IPS-NIHi11 (cell line): ENCODE measurements around the gene SDK1.

Experiments
- DNase-seq: peaks from one replicate; pipeline ENCODE4 v3.0.0; 2012; ENCODE audit warnings: mixed read lengths, low spot score

The SDK1 gene

DNA sequence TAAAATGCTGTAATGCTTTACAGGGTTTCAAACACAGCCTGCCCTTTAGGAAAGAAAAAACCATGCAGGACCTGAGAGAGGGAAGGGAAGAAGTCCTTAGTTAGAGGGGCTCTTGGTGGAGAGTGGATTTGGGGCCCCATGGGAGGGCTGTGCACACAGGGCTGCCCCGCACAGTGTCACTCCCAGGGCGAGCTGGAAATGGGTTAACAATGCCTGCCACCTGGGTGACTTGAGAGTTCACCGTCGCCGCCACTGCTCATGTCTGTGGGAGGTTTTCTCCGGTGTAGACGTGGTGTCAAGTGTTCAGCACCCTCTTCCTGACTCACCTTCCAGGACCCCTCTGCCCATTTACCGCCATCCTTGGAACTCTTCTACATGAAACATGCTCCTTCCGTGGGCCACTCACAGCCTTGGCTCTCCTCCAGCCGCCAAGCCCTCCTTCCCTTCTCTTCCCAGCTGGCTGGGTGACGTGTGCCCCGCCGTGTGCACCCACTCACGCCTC lies 686.4 kb downstream of the SDK1 start:
- no peak for DNase-seq

DNA sequence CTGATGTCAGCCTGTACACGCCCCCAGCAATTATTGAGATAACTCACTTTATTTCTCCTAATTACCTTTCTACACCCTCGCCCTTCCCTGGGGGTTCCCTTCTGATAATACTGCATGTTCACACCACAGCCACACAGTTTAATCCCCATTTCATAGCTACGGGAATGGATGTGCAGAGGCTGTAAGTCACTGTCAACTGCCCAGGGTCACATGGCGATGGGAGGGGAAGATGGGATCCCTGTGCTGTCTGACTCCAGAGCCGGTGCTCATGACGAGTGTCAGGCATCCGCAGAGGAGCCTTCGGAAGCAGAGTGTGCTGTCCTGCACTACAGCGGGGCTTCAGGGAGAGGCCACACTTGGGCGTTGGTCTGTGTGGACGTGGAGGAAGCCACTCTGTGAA lies 688.7 kb downstream of the SDK1 start:
- DNase-seq, result no peak

DNA sequence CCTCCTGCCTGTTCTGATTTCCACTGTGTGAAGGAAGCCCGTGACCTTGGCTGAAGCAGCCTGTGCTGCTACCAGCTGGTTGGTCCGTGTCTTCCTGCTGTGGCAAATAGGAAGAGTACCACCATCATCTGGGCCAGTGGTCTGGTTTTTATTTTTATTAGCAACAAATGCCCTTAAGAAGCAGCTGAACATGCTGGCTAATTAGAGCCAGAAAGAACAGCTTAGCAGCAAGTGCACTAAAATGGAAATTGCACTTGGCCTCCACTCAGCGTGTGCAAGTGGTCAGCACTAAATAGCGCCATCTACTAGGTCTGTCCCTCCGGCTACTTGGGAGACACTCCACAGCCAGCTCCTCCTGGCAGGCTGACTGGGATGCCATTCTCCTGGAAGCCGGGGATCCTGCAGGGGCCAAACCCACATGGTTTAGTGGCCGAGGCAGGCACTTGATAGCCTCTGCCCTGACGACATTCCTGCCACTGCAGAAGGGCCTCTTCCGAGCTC lies 690.7 kb downstream of the SDK1 start:
- no peak for DNase-seq

DNA sequence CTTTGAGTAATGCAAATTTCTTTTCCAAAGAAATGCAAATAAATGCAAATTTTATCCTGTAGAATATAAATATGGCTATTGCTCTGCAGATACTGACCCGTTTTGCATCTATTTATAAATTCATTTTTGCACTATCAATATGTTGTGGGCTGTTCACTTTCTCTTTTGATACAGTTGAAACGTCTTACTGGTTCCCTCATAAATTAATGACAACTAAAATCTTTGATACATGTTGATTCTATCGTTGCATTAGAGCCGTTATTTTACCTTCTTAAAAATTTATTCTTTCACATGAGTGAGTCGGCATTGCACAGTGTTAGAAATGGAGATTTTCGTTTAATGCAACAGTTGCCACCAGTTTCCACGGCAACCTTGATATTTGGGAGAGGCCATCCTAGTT lies 691.8 kb downstream of the SDK1 start:
- no peak for DNase-seq

DNA sequence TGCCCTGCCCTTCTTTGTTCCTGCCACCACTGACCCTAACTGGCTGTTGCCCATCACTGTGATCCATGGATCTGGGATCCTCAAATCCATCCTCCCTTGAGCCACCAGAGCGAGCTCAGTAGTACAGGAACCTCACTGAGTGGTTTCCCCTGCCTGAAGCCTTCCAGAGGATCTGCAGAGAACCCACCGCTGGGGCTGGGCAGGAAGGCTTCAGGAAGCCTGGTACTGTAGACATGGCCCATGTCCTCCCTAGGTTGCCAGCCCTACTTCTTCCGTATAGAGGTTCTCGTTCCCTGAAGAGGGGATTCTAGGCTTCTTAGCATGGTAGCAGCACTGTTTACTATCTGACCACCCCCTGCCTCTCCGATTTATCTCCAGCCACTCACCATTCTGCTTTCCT lies 693.7 kb downstream of the SDK1 start:
- DNase-seq, result no peak

DNA sequence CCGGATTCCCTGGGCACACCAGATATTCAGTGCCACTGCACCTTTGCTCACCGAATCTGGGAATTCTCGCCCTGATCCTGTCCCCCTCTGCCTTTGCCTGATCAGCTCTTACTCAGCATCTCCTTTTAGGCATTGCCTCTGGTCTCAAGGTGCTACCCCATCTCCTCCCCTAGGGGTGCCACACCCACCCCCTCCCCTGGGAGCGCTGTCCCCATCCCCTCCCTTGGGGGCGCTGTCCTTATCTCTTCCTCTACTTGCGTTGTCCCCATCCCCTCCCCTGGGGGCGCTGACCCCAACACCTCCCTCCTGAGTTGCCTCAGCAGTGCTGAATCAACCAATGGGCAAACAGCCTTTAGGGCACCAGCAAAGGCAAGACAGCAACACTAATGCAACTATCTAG lies 694.1 kb downstream of the SDK1 start:
- peak; percentile 88 for DNase-seq

DNA sequence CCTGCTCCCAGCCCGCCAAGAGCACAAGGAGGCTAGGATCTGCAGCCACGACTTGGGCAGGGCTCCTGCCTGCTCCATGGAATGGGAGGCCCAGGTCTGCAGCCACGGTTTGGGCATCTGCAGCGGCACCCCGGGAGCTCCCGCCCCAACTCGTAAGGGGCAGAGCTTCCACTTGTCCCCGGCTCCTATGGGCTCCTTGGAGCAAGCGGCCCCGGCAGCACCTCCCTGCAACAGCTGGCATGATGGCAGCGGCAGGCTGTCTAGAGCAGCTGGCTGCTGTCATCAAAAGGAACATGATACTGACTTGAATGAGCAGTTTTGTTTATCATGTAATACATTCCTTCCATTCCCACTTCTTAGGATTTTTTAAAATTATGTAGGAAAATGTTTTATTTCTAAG lies 697.0 kb downstream of the SDK1 start:
- DNase-seq, result no peak

DNA sequence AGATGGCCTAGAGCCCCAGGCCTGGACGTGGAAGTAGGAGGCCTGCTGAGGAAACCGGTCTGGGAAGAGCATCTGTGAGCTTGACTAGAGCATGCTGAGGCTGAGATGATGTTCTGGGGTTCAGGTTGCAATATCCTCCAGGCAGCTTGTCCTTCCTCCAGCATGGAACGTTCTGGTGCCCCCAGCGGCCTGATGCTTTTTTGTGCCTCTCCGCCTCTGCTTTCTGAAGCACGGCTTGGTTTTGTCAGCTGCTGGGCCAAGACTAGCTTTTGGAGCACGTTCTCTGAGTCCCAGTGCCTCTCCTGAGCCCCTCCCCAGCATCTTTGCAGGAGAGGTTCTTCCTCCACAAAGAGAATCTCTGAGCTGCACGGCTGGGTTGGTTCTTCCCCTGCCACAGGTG lies 699.1 kb downstream of the SDK1 start:
- DNase-seq, result no peak

DNA sequence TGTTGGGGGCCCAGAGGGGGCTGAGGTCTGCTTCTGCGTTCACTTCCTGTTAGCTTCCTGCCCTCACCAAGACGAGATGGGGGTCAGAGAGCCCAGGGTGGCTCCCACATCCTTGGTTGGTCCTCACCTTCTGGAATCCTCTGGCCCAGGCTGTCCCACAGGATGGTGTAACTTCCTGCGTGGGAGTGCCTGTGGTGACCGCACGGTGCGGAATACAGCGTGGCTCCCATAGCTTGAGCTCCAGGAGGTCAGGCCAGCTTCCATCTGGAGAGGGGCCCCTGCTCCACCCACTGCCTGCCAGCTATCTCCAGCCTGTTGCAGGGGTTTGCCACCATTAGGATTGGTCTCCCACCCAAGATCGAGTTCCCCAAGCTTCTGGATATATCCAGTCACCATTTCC lies 699.9 kb downstream of the SDK1 start:
- DNase-seq, result no peak

DNA sequence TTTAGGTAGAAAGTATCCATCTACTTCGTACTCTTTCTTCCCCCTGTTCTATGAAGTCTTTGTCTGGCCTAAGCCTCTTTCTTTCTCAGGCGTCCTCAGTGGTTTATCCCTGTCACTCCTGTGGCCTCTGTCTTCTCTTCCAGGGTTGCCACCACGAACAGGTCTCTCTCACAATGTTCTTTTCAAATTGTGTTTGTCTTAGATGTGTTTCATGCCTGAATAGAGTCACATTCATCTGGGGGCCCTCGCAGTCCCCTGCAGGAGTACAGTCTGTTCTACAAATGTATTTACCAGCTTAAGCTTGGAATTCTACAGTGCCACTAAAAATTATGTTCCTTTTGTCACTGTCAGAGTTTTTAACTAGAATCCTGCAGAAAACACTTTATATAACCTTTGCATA lies 700.7 kb downstream of the SDK1 start:
- no peak for DNase-seq

DNA sequence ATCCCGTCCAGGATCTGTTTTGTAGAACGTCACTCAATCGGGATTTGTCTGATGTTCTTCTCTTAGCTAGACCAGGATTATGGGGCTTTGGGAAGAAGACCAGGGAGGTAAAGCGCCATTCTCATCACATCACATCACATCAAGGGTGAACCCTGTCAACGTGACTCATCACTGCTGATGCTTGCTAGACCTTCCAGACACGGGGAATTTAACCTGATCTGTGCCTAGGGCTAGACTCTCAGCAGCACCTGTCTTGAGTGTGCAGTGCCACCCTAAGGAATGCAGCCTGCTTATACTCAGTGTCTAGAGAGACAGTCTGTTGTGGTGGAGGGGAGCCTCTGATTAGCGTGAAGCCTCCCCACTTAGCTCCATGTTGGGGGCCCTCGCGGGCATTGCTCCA lies 702.5 kb downstream of the SDK1 start:
- DNase-seq, result no peak

DNA sequence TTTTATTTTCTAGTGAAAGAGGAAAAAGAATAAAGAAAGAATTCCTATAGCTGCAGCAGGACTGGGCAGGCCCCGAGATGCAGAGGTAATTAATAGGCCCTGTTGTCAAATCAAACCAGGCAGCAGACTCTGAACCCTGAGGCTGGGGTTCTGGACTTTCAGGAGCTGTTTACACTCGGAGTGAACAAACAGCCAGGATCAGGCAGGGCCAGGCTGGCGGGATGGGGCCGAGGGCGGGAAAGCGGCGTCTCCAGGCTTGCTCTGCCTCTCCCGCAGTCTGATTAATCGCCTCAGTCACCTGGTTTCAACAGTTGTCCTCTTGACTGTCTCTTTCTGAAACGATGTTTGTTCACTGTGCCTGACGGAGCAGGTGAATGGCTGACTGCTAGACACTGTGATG lies 705.6 kb downstream of the SDK1 start:
- no peak for DNase-seq

DNA sequence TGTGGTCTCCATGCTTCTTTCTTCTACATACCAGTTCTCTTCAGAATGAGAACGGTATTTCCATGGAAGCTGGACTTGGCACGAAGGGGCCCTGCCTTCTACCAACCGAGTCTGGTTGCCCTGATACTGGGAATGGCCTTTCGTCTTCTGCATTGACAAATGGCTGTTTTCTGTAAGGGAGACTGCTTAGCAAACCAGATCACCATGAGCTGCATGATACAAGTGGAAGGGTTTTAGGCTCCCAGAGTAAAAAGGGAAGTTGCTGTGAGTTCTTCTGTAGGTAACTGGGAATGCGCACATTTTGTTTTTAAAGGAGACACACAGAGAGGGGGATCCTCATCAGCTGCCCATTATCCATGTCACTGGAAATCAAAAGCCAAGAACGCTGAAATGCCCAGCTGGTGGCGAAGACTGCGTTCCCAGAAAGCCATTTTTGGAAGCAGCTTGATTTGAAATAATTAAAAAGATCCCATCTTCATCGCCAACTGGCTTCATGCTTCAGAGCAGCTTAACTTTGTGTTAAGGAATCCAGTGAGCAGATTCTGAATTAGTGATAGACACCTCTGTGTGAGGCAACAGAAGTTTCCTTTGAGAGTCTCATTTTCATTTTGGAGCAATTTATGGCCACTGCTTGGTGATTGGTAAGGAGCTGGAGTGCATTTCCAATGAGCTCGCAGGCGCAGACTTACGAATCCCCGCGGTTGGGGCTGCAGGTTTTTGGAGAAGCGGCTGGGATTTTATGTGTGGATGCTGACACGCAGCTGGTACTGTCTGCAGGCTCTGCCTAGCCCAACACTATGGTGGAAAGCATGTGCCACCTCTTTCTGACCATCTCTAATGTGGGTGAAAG lies 708.4 kb downstream of the SDK1 start:
- DNase-seq, result no peak

DNA sequence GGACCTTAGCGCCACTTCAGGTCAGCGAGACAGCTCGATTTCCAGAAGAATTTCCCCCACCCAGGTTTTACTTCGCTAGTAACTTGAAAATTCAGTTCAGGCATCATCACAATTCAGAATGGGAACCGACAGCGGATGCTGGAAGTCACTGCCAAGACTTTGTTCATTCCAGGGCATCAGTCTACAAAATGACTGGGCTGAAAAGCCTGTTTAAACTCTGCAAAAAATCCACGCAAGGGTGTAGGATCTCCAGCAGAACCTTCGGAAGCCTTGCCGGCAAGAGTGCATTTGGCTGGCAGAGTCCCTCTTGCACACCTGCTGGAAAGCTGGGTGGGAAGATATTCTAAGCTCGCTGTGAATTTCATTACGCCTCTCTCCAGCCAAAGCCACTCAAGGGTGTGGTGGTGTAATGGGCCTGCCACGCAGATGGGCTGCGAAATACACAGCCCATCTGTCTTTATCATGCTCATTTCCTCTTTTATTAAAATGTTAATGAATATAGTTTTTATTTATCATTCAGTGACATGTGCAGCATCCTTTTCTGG lies 709.1 kb downstream of the SDK1 start:
- DNase-seq, result no peak

DNA sequence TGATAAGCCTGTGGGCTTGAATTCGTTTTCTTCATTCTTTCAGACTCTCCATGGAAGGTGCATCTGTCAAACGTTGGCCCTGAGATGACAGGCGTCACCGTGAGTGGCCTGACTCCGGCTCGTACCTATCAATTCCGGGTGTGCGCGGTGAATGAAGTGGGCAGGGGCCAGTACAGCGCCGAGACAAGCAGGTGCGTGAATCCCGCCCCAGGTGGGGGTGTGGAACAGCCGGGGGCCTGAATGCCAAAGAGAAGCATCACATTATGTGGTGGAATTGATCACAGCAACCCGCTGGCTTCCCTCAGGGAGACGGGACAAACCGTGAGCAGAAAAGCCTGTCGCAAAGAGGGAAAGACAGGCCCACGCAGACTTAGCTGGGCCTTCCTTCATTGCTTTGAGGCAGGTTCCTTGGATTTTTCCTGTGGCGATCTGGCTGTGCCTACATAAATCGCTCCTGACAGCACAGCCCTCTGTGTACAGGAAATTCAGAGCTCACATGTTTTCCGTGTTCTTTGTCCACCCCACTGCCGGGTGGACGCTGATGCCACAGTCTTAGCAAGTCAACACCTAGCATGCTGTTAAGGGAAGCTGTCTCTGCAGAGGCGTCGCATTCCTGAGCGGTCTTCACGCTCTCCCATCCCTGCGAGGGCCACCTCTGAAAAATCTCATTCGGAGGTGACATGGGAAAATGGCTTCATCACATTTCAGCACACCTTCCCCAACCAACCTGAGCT lies 710.0 kb downstream of the SDK1 start:
- no peak for DNase-seq

DNA sequence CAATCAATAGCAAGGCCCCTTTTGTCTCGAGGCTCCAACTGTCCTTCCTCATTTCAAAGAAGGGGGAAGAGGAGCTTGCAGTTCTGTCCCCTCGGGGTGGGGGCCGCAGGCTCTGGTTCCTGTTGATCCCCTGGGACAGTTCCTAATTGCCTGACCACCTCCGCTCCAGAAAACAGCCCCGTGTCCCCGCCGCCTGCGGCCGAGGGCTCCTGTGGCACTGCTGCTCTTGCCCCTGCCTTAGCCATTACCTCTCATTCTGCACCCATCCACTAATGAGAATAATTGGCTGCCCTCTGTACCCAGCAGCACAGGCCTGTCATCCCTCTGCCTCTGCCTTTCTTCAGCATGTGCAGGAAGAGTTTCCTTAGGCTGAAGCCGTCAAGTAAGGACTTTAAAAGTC lies 712.7 kb downstream of the SDK1 start:
- no peak for DNase-seq

DNA sequence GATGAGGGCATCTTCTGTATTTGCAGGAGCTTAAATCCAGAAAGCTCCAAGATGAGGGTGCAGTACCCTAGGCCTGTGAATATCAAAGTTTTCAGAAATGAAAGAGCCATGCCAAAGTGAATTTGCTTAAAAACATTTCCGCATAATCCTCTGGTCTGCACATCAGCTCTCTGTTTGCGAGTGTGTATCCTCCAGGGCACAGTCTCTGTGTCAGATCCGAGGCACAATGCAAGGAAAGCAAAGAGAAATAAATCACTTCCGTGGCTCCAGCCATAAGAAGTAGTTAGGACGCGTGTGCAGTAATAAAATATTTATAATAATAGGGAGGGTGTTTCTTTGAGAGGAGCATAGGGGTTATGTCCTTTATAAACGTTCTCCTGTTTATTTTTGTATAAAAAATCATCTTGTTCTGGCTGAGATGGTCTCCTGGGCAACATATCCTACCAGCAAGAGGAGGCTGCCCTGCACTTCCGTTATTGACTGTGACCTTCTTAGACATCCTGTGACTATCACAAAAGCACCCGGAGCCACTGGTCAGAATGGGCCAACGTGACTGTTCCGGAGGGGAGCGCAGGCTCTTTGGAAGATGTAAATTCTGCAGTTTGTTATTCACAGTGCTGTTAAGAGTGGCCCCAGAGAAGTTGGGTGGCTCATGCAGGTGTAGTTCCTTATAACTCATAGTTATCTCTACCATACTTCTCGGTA lies 713.4 kb downstream of the SDK1 start:
- DNase-seq, result no peak

DNA sequence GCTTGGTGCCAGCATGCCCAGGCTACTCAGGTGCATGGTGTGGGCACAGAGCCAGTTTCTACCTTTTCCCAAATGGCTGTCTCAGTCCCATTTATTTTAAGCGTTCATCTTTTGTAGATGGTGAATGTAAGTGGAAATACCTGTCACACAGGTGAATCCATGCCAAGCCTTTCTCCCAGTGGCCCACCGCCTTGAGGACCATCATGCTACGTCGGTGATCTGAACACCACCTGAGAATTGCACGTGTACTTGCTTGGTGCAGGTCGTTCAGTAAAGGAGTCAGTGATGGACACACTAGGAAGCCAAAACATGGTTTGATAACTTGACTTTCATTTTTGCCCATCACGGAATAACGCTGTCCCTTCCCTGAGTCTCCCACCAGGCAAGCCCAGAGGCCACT lies 714.3 kb downstream of the SDK1 start:
- no peak for DNase-seq

DNA sequence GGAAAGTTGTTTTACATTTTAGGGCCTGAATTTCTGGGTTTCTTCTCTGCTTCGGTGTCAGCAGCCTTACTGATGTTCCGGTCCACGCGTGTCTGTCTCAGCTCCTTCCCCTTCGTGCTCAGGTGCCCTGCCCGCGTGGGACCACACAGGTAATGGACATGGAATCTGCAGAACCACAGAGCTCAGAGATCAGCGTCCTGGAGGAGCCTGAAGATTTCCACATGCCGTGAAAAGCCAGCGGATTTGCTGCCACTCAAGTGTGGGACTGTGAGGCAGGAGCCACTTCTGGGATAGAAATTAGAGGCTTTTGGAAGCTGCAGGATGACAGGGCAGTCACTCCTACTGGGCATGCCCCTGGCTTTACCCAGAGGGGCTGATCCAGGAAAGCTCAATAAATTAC lies 714.9 kb downstream of the SDK1 start:
- DNase-seq, result no peak

DNA sequence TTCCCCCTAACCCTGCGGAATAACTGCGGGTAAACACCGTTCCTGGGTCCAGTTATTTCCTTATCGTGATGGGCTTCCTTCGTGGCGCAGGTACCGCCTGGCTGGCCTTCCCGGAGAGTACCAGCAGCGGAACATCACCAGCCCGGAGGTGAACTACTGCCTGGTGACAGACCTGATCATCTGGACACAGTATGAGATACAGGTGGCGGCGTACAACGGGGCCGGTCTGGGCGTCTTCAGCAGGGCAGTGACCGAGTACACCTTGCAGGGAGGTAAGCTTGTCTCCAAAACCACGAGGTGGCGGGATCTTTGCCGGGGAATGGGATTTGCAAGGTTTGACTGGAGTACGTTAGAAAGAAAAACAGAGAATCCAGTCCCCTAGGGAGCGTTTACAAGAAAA lies 716.0 kb downstream of the SDK1 start:
- no peak for DNase-seq

DNA sequence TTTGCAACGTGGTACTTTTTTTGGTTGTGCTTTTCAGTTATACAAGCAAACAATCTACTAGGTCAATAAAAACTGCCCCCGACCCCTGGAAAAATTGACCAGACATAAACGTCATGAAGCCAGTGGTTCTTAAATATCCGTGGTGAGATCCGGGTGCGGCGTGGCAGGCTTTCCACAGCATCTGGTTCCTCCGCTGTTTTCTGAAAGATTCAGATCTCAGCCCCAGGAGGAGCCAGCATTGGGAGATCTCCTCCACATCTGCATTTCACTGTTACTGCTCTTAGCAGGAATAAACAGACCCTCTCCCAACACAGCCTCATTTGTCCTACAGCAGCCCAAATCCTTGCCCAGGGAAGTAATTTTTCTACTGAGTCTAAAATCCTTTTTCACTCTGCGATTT lies 716.7 kb downstream of the SDK1 start:
- DNase-seq, result no peak

DNA sequence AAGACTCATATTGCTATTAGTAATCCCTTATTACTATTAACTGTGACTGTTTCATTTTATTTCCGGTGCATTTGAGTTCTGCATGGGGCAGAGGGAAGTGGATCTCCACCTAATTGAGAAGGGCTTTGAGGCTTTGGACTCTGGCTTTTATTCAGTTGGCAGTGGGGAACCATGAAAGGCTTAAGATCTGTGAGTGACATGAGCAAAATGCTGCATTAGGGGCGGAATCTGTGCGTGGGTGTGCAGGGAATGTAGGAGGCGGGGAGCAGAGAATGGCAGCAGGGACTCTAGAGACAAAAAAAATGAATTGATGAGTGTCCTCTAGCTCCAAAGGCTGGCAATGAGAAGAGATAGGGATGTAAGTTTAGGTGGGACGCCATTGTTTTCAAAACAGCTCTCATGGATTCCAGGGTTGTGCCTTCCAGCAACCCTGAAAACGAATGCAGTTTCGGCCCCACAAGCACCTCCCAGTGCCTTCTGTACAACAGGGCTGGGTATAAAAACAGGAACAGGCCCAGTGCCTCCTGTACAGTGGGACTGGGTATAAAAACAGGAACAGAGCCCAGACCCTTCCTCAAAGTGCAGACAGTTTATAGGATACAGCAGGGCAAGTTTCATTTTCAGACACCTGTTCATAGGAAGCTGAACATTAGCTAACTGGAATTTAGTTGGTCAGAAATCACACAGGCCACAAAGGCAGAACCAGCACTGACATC lies 717.7 kb downstream of the SDK1 start:
- DNase-seq, result no peak
